ENCODE data around the gene ADORA3. TPM values are rescaled to one million over a fixed set of nuclear protein-coding genes. Genes with fewer than 3 reads are reported as not detected.

The ADORA3 gene
- total RNA-seq, 4 donors from 2014 or later = 4.9 to 13.3 (median 5.1) TPM

GRCh38 chr1:111449703-111450017 is 53.8 kb downstream of the ADORA3 start:
- peaks cover 51 to 73% (median 64%) of the 10 kb centered on the region in 4 donors for H3K4me1 ChIP-seq

More at GRCh38 chr1:111449703-111450017, 53.8 kb downstream of the ADORA3 start:
- intact Hi-C loops (cut with DNase I) = no loop called here
- H3K4me3 ChIP-seq = peak overlapping the region; percentile 60 to 91 (median 88)
- WGBS = 0% methylated on average over 8 of the region's 8 CpGs
- no peak for DNase-seq (ENCODE audit: extremely low spot score)
- H3K27me3 ChIP-seq = no peaks in the 10 kb centered on the region
- H3K36me3 ChIP-seq = peaks cover 5 to 45% (median 29%) of the 10 kb centered on the region in 4 donors
- peak overlapping the region; percentile 81 to 91 (median 87) for H3K27ac ChIP-seq (replicated peaks in 1 of 4)
- no peaks in the 10 kb centered on the region for H3K9me3 ChIP-seq
- no peak for TF ChIP-seq EP300 (IDR thresholded peaks at IDR 0.05)
- TF ChIP-seq, protein P1, sequence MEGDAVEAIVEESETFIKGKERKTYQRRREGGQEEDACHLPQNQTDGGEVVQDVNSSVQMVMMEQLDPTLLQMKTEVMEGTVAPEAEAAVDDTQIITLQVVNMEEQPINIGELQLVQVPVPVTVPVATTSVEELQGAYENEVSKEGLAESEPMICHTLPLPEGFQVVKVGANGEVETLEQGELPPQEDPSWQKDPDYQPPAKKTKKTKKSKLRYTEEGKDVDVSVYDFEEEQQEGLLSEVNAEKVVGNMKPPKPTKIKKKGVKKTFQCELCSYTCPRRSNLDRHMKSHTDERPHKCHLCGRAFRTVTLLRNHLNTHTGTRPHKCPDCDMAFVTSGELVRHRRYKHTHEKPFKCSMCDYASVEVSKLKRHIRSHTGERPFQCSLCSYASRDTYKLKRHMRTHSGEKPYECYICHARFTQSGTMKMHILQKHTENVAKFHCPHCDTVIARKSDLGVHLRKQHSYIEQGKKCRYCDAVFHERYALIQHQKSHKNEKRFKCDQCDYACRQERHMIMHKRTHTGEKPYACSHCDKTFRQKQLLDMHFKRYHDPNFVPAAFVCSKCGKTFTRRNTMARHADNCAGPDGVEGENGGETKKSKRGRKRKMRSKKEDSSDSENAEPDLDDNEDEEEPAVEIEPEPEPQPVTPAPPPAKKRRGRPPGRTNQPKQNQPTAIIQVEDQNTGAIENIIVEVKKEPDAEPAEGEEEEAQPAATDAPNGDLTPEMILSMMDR (IDR thresholded peaks at IDR 0.05) = no peak
- no peak for TF ChIP-seq POLR2A (IDR thresholded peaks at IDR 0.05; ENCODE audit: low read depth)
- TF ChIP-seq POLR2AphosphoS5 (IDR thresholded peaks at IDR 0.05) = no peak

Small RNA genes lying within 50 kb of the gene (small RNA-seq; reads per million reads assigned to genes)
- 0 reads per million in 3 donors for gene RNU6-792P

Other genes with a start within 250 kb of the ADORA3 start
- gene CHIA, start 212.8 kb downstream of the ADORA3 start, total RNA-seq = not detected
- 1 to 10 TPM in 3 of 4 donors, under 1 TPM in 1; 0.83 to 1.2 (median 1.2) TPM for gene OVGP1, start 75.9 kb downstream of the ADORA3 start, total RNA-seq
- 10 to 100 TPM; 20.8 to 27.6 (median 25.7) TPM for gene WDR77, start 54.4 kb downstream of the ADORA3 start, total RNA-seq
- 100 to 1,000 TPM; 177 to 203 (median 192) TPM for gene ATP5PB, start 54.2 kb downstream of the ADORA3 start, total RNA-seq
- gene C1orf162, start 29.6 kb downstream of the ADORA3 start, total RNA-seq = 10 to 100 TPM in 3 of 4 donors, 1 to 10 TPM in 1; 7.5 to 23.0 (median 12.2) TPM
- gene TMIGD3, start within 50 bp of the ADORA3 start, total RNA-seq = 1 to 10 TPM; 1.7 to 2.6 (median 2.3) TPM
- gene RAP1A, start 116.2 kb upstream of the ADORA3 start, total RNA-seq = 100 to 1,000 TPM; 171 to 325 (median 216) TPM
- 10 to 100 TPM in 1 of 4 donors, 1 to 10 TPM in 3; 4.0 to 10.8 (median 8.5) TPM for gene INKA2, start 235.8 kb upstream of the ADORA3 start, total RNA-seq